Astrocyte of the spinal cord (primary cell): Measurements from ENCODE around the gene PPL.

Experiments
- DNase-seq: peaks from one replicate; pipeline ENCODE4 v3.0.0; 2011; ENCODE audit warnings: low read depth, low spot score
- H3K4me3 ChIP-seq: 2 replicates; pipeline ENCODE4 v1.5.1; 2011; ENCODE audit warnings: low read depth, mild to moderate bottlenecking, low read length, moderate library complexity
- in situ Hi-C: cut with HindIII; loops from 2 replicates; pipeline ENCODE4 v1.10.0; 2017; ENCODE audit warnings: low sequenced_read_pairs
- TF ChIP-seq, protein P1 (sequence below): IDR thresholded peaks from 2 replicates; pipeline ENCODE4 v1.5.1; 2012; ENCODE audit warnings: low read depth, mild to moderate bottlenecking, low read length, inconsistent platforms

The PPL gene

DNA sequence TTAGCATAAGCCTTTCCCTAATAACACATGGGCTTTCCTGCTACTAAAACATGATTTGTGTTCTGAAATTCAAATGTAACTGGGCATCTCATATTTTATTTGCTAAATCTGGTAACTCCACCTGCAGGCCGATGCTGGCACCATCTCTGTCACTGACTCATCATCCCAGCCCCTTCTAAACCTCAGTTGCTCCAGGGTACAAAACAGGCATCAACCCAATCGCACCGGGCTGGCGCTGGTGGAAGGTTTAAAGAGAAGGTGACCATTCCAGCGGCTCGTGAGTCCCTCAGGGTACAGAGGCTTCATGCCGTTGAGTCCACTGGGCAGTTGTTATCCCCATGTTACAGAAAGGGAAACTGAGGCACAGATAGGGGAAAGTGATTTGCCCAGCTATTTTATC lies 27.1 kb downstream of the PPL start:
- H3K4me3 ChIP-seq = no peak overlapping the region
- DNase-seq = no peak
- in situ Hi-C loops = no loop called here
- TF ChIP-seq, protein P1, sequence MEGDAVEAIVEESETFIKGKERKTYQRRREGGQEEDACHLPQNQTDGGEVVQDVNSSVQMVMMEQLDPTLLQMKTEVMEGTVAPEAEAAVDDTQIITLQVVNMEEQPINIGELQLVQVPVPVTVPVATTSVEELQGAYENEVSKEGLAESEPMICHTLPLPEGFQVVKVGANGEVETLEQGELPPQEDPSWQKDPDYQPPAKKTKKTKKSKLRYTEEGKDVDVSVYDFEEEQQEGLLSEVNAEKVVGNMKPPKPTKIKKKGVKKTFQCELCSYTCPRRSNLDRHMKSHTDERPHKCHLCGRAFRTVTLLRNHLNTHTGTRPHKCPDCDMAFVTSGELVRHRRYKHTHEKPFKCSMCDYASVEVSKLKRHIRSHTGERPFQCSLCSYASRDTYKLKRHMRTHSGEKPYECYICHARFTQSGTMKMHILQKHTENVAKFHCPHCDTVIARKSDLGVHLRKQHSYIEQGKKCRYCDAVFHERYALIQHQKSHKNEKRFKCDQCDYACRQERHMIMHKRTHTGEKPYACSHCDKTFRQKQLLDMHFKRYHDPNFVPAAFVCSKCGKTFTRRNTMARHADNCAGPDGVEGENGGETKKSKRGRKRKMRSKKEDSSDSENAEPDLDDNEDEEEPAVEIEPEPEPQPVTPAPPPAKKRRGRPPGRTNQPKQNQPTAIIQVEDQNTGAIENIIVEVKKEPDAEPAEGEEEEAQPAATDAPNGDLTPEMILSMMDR = no peak

DNA sequence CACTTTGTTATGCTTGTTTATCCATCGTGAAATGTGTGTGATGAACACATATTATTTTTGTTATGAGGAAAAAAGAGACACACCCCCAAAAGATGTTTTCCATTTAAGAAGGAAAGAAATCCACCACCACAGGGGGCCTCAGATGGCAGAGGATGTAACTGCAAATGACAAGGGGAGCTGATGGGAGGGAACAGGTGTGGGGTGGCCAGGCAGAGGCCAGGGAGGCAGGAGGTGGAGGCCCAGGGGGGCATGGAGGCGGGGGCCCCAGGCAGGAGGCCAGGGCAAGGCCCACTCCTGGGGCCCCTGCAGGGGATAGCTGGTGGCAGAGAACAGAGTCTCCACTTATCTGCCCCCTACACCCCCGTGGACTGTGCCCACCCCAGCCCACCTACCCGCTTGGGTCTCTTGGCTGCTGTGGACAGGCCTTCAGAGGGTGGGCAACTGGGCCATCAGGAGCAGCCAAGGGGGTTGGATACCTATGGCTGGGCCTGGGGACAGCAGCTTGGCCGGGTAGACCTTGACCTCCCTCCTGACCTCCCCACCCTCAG lies 28.0 kb downstream of the PPL start:
- DNase-seq = no peak
- TF ChIP-seq, protein P1 = no peak
- H3K4me3 ChIP-seq = no peak overlapping the region
- in situ Hi-C loops = no loop called here

DNA sequence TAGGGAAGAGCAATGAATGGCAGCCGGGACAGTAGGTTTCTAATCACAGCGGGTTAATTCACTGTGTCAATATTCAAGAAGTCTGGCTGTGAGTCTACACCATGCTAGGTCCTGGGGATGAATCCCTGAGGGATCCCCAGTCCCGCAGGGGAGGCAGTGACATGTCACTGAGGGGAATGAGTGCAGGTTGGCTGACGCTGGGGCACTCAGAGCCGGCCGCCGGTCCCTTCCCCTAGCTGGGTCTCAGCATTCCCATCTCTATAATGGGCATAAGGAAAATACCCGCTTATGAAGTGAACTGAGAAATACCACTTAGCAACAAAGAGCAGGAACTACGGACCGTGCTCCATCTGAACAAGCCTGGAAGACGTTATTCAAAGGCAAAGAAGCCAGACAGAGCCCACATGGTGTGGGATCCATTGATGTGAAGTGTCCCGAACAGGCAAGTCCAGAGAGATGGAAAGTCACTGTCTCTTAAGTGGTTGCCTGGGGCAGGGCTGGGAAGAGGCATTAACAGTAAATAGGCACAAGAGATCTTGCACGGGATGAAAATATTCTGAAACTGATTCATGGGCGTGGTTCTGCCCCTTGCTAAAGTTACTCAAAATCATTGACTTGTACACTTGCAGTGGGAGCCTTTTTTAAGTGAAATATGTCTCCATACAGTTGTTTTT lies 31.9 kb downstream of the PPL start:
- DNase-seq = no peak
- in situ Hi-C loops = no loop called here
- TF ChIP-seq, protein P1 = no peak
- no peak overlapping the region for H3K4me3 ChIP-seq

DNA sequence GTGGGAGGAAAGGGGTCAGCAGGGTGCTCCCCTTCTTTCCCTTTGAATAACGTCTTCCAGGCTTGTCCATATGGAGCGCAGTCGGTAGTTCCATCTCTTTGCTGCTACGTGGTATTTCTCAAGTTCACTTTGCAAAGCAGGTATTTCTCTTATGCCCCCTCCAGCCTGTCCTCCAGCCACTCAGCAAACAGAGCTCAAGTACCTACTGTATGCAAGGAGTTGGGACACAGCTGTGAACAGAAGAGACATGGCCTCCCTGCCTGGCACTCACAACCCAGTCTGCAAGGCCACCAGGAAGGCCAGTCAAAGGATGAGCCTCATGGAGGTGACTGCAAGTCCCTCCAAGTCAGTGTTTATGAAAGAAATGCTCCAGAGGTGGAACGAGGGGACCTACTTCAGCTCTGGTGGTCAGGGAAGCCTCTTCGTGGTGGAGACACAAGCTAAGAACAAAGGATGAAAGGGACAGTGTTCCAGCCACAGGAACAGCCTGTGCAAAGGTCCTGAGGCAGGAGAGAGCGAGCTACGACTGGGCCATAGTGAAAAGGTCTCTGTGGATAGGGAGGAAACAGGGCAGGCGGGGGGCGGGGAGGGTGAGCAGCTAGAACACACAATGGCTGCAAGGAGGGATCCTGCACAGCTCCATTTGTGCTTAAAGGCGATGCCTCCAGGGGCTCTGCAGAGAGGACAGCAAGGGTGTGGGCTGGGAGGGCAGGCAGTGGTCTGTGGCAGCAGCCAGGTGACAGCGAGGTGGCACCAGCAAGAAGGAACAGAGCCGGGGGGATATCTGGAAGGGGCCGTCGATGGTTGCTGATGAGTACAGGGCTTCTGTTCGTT lies 32.6 kb downstream of the PPL start:
- in situ Hi-C loops = no loop called here
- H3K4me3 ChIP-seq = no peak overlapping the region
- TF ChIP-seq, protein P1 = no peak
- no peak for DNase-seq

DNA sequence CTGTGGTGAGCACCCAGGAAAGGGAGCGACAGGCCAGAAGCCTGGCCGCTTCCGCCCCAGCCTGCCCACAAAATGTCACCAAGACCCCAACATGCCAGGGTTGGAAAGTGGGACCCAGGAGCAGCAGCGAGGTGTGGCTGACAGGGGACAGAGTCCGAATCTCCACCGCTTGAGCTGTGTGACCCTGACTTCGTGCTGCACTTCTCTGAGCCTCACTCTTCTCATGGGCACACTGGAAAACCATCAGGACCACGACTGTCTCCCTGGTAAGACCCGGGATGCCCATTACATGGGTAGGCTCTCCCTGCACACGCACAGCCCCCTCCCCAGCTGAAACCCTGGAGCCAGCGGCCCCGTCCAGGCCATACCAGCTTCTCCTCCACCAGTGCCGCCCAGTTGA lies 34.9 kb downstream of the PPL start:
- TF ChIP-seq, protein P1 = no peak
- in situ Hi-C loops = no loop called here
- DNase-seq = no peak
- no peak overlapping the region for H3K4me3 ChIP-seq

DNA sequence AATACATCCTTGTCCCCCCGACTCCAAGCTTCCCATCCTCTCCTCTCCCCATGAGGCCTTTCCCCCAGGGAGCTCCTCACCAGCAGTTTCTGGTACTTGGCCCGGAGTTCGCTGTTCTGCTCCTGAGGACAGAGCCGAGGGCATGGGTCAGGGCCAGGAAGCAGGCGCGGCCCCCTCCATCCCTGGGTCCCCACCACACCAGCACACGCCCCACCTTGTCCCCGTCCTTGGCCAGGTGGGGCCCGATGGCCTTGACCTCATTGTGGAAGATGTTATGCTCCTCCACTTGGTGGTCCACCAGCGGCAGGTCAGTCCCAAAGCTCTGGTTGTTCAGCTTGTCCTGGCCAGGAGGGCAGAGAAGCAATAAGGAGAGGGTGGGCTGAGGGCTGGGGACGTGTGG lies 36.2 kb downstream of the PPL start:
- H3K4me3 ChIP-seq = no peak overlapping the region
- TF ChIP-seq, protein P1 = no peak
- DNase-seq = no peak
- in situ Hi-C loops = no loop called here
